ENCODE measurements around the gene CLCN2.

- TF ChIP-seq, protein P1, sequence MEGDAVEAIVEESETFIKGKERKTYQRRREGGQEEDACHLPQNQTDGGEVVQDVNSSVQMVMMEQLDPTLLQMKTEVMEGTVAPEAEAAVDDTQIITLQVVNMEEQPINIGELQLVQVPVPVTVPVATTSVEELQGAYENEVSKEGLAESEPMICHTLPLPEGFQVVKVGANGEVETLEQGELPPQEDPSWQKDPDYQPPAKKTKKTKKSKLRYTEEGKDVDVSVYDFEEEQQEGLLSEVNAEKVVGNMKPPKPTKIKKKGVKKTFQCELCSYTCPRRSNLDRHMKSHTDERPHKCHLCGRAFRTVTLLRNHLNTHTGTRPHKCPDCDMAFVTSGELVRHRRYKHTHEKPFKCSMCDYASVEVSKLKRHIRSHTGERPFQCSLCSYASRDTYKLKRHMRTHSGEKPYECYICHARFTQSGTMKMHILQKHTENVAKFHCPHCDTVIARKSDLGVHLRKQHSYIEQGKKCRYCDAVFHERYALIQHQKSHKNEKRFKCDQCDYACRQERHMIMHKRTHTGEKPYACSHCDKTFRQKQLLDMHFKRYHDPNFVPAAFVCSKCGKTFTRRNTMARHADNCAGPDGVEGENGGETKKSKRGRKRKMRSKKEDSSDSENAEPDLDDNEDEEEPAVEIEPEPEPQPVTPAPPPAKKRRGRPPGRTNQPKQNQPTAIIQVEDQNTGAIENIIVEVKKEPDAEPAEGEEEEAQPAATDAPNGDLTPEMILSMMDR (conservative IDR thresholded peaks at IDR 0.05; ENCODE audit: low read depth, low read length), result no peak
- TF ChIP-seq MXI1 (IDR thresholded peaks at IDR 0.05; ENCODE audit: borderline replicate concordance, low read depth, low read length) (no peak), RFX5 (IDR thresholded peaks at IDR 0.05; ENCODE audit: low read depth, low read length) (no peak), FOS (IDR thresholded peaks at IDR 0.05; ENCODE audit: low read depth, low read length) (no peak), USF2 (IDR thresholded peaks at IDR 0.05; ENCODE audit: low read depth, low read length) (no peak), POLR2A (IDR thresholded peaks at IDR 0.05; ENCODE audit: low read depth, low read length) (no peak), CEBPB (IDR thresholded peaks at IDR 0.05; ENCODE audit: low read depth, low read length) (no peak), BHLHE40 (IDR thresholded peaks at IDR 0.05; ENCODE audit: low read depth, low read length) (no peak), SMC3 (IDR thresholded peaks at IDR 0.05; ENCODE audit: low read depth, low read length) (no peak)
- TF ChIP-seq, protein P2, sequence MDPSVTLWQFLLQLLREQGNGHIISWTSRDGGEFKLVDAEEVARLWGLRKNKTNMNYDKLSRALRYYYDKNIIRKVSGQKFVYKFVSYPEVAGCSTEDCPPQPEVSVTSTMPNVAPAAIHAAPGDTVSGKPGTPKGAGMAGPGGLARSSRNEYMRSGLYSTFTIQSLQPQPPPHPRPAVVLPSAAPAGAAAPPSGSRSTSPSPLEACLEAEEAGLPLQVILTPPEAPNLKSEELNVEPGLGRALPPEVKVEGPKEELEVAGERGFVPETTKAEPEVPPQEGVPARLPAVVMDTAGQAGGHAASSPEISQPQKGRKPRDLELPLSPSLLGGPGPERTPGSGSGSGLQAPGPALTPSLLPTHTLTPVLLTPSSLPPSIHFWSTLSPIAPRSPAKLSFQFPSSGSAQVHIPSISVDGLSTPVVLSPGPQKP (IDR thresholded peaks at IDR 0.05; ENCODE audit: borderline replicate concordance, low read depth, low read length), result no peak
Observed at GRCh38 chr3:184346480-184347190, 14.8 kb downstream of the CLCN2 start.

Data from IMR-90 (cell line).